Measurements from ENCODE around the gene CANT1. TPM values are rescaled to one million over a fixed set of nuclear protein-coding genes. Genes with fewer than 3 reads are reported as not detected.
A peak's percentile ranks its signal among the peaks of the same experiment; 100 is the strongest.

CANT1 gene
- total RNA-seq, 2 donors from 2014 or later: 57.5 to 61.8 TPM

GRCh38 chr17:78953356-78954350, 55.9 kb downstream of the CANT1 start:
- Mint-ChIP-seq H3K9me3 (peaks cover 19% of the 10 kb centered on the region), H3K27ac (no peak overlapping the region), H3K36me3 (ENCODE audit: low read depth) (no peaks in the 10 kb centered on the region), H3K27me3 (ENCODE audit: insufficient read depth) (no peaks in the 10 kb centered on the region), H3K4me1 (peaks cover 12% of the 10 kb centered on the region), H3K4me3 (no peak overlapping the region)
- Histone ChIP-seq H3K9ac (ENCODE audit: extremely low read depth, low read length, poor library complexity, severe bottlenecking) (no peak overlapping the region), H3K9me3 (ENCODE audit: control insufficient read depth, low read length) (peaks cover 21% of the 10 kb centered on the region), H3K27me3 (ENCODE audit: control insufficient read depth, insufficient read depth, low read length, poor library complexity, severe bottlenecking) (no peaks in the 10 kb centered on the region), H3K4me1 (ENCODE audit: control insufficient read depth, insufficient read depth, low read length) (no peaks in the 10 kb centered on the region), H3K36me3 (ENCODE audit: control insufficient read depth, insufficient read depth, low read length) (no peaks in the 10 kb centered on the region), H3K27ac (ENCODE audit: low read depth, low read length) (peak overlapping the region; percentile 79), H3K4me3 (ENCODE audit: low read length) (no peak overlapping the region)
- no peak for TF ChIP-seq CTCF (conservative IDR thresholded peaks at IDR 0.05)
- 71 to 80% methylated on average over 25 to 29 of the region's 29 CpGs for WGBS, 2 experiments (ENCODE audit: insufficient coverage in 1 of 2, insufficient read length in 1 of 2)
- DNase-seq: no peak

- no peak for DNase-seq
- TF ChIP-seq CTCF (conservative IDR thresholded peaks at IDR 0.05): no peak
- Mint-ChIP-seq H3K27me3 (ENCODE audit: insufficient read depth) (no peaks in the 10 kb centered on the region), H3K27ac (no peak overlapping the region), H3K4me1 (peaks cover 11% of the 10 kb centered on the region), H3K9me3 (peaks cover 19% of the 10 kb centered on the region), H3K4me3 (no peak overlapping the region), H3K36me3 (ENCODE audit: low read depth) (no peaks in the 10 kb centered on the region)
- Histone ChIP-seq H3K4me1 (ENCODE audit: control insufficient read depth, insufficient read depth, low read length) (no peaks in the 10 kb centered on the region), H3K9me3 (ENCODE audit: control insufficient read depth, low read length) (peaks cover 21% of the 10 kb centered on the region), H3K36me3 (ENCODE audit: control insufficient read depth, insufficient read depth, low read length) (no peaks in the 10 kb centered on the region), H3K4me3 (ENCODE audit: low read length) (no peak overlapping the region), H3K9ac (ENCODE audit: extremely low read depth, low read length, poor library complexity, severe bottlenecking) (no peak overlapping the region), H3K27ac (ENCODE audit: low read depth, low read length) (no peak overlapping the region), H3K27me3 (ENCODE audit: control insufficient read depth, insufficient read depth, low read length, poor library complexity, severe bottlenecking) (no peaks in the 10 kb centered on the region)
- WGBS, 2 experiments (ENCODE audit: insufficient coverage in 1 of 2, insufficient read length in 1 of 2): 92 to 93% methylated on average over 8 to 10 of the region's 10 CpGs
Observed at GRCh38 chr17:78952706-78953105, 56.9 kb downstream of the CANT1 start.

- Histone ChIP-seq H3K4me1 (ENCODE audit: control insufficient read depth, insufficient read depth, low read length) (no peaks in the 10 kb centered on the region), H3K4me3 (ENCODE audit: low read length) (no peak overlapping the region), H3K36me3 (ENCODE audit: control insufficient read depth, insufficient read depth, low read length) (no peaks in the 10 kb centered on the region), H3K27ac (ENCODE audit: low read depth, low read length) (no peak overlapping the region), H3K9ac (ENCODE audit: extremely low read depth, low read length, poor library complexity, severe bottlenecking) (no peak overlapping the region), H3K27me3 (ENCODE audit: control insufficient read depth, insufficient read depth, low read length, poor library complexity, severe bottlenecking) (no peaks in the 10 kb centered on the region), H3K9me3 (ENCODE audit: control insufficient read depth, low read length) (peaks cover 21% of the 10 kb centered on the region)
- H3K4me1 Mint-ChIP-seq: peaks cover 11% of the 10 kb centered on the region
- peak overlapping the region; percentile 91 for H3K27ac Mint-ChIP-seq
- WGBS, 2 experiments (ENCODE audit: insufficient coverage in 1 of 2, insufficient read length in 1 of 2): 78 to 92% methylated on average over 4 to 12 of the region's 12 CpGs
- no peaks in the 10 kb centered on the region for H3K27me3 Mint-ChIP-seq (ENCODE audit: insufficient read depth)
- DNase-seq: no peak
- H3K4me3 Mint-ChIP-seq: no peak overlapping the region
- no peaks in the 10 kb centered on the region for H3K36me3 Mint-ChIP-seq (ENCODE audit: low read depth)
- H3K9me3 Mint-ChIP-seq: peaks cover 19% of the 10 kb centered on the region
- no peak for TF ChIP-seq CTCF (conservative IDR thresholded peaks at IDR 0.05)
Observed at GRCh38 chr17:78951967-78952551, 57.5 kb downstream of the CANT1 start.

Measured in endodermal cell (in vitro differentiated cells).